ENCODE results near the gene RGS14.
"Not testable (repeated sequence)": the region's sequence is repeated elsewhere in the genome, so short reads cannot be mapped to it uniquely, and the experiment has no call there.

Gene RGS14

DNA sequence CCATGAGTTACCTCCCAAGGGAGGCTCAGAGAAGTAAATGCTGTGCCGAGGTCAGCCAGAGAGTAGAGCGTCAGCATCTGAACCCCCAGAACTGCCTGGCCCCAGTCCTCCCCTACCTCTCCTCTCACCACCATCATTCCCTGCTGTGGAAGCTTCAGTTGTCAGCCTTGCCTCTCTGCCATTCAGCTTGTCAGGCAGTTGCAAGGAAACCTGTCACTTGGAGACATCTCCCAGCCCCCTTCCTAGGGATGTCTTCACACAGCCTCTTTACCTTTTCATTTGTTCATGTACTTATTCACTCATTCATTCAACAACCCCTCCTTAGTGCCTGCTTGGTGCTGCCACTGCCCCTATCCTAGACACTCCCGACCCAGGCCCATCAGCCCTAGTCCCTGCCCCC, 2.1 kb downstream of the RGS14 start:
- no peak overlapping the region for H3K4me3 ChIP-seq (ENCODE audit: low read depth, low read length)
- no peak for DNase-seq (ENCODE audit: low read depth)
- in situ Hi-C loops (cut with HindIII; ENCODE audit: low sequenced_read_pairs) = loop anchor here (5.0 kb wide), 2 partner anchors 38 to 82 kb away; no protein-coding TSS in a partner anchor
- TF ChIP-seq, protein P1, sequence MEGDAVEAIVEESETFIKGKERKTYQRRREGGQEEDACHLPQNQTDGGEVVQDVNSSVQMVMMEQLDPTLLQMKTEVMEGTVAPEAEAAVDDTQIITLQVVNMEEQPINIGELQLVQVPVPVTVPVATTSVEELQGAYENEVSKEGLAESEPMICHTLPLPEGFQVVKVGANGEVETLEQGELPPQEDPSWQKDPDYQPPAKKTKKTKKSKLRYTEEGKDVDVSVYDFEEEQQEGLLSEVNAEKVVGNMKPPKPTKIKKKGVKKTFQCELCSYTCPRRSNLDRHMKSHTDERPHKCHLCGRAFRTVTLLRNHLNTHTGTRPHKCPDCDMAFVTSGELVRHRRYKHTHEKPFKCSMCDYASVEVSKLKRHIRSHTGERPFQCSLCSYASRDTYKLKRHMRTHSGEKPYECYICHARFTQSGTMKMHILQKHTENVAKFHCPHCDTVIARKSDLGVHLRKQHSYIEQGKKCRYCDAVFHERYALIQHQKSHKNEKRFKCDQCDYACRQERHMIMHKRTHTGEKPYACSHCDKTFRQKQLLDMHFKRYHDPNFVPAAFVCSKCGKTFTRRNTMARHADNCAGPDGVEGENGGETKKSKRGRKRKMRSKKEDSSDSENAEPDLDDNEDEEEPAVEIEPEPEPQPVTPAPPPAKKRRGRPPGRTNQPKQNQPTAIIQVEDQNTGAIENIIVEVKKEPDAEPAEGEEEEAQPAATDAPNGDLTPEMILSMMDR (IDR thresholded peaks at IDR 0.05; ENCODE audit: low read depth, low read length, missing control alignments) = no peak

DNA sequence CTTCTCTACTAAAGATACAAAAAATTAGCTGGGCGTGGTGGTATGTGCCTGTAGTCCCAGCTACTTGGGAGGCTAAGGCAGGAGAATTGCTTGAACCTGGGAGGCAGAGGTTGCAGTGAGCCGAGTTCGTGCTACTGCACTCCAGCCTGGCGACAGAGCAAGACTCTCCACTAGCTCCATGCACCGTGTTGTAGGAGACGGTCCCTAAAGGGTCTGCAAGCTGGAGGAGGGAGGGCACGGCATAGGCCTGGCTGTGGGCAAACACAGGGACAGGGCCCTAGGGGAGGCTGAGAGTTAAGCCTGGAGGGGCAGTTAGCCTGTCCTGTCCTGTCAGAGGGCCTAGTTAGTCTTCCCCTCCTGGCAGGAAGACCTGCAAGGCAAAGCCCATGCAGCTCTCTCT, 3.0 kb downstream of the RGS14 start:
- in situ Hi-C loops (cut with HindIII; ENCODE audit: low sequenced_read_pairs) = loop anchor here (5.0 kb wide), 2 partner anchors 38 to 82 kb away; no protein-coding TSS in a partner anchor
- DNase-seq (ENCODE audit: low read depth); H3K4me3 ChIP-seq (ENCODE audit: low read depth, low read length): not testable (repeated sequence)

DNA sequence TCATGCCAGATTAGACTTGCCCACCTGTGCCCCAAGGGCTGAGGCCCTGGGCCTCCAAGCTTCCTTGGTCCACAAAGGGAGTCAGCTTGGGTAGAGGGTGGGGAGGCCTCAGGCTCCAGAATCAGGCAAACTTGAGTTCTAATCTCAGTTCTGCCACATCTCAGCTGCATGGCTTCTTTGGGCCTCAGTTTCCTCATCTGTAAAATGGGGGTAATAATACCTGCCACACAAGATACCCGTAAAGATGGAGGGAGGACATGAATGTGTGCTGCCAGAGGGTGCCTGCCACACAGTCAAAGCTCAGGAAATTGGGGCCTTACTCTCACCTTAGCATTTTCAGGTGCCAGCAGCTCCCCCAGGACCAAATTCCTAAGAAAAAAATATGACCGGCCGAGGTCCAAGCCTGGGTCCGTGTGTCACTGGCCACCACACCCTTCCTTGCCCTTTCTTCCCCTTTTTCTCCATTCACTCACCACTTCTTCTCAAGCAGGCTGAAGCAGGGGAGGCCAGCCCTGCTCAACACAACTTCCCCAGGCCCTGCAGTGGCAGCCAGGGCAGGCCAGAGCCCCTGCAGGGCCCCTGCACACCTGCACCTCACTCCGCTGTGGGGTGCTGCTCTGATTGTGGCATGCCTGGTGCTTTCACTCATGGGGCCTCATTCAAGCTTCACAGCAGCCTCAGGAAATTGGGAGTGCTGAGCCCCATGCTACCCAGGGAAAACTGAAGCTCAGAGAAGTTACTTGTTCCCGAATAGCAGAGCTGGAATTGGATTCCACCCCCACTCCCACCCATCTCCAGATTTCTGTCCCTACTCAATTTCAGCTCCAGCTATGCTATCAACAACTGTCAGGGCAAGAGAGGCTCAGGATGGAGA, 3.9 kb downstream of the RGS14 start:
- in situ Hi-C loops (cut with HindIII; ENCODE audit: low sequenced_read_pairs) = loop anchor here (5.0 kb wide), 2 partner anchors 39 to 81 kb away; no protein-coding TSS in a partner anchor
- no peak for DNase-seq (ENCODE audit: low read depth)
- TF ChIP-seq, protein P1 (IDR thresholded peaks at IDR 0.05; ENCODE audit: low read depth, low read length, missing control alignments) = no peak
- no peak overlapping the region for H3K4me3 ChIP-seq (ENCODE audit: low read depth, low read length)

DNA sequence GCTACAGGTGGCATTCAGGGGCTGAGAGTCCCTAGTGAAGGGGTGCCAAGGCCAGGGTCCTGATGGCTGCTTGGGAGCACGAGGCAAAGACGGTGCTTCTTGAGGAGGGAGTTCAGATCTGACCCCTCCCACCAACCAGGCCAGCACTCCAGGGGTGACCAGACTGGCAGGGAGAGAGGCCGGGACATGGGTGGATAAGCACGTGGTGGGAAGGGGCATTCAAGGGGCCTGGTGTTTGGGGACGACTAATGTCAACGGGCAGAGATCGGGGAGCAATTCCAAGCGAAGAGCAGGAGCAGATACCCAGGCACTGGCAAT, 4.5 kb downstream of the RGS14 start:
- DNase-seq (ENCODE audit: low read depth) = no peak
- H3K4me3 ChIP-seq (ENCODE audit: low read depth, low read length) = no peak overlapping the region
- in situ Hi-C loops (cut with HindIII; ENCODE audit: low sequenced_read_pairs) = loop anchor here (5.0 kb wide), 2 partner anchors 40 to 80 kb away; no protein-coding TSS in a partner anchor
- TF ChIP-seq, protein P1 (IDR thresholded peaks at IDR 0.05; ENCODE audit: low read depth, low read length, missing control alignments) = no peak

DNA sequence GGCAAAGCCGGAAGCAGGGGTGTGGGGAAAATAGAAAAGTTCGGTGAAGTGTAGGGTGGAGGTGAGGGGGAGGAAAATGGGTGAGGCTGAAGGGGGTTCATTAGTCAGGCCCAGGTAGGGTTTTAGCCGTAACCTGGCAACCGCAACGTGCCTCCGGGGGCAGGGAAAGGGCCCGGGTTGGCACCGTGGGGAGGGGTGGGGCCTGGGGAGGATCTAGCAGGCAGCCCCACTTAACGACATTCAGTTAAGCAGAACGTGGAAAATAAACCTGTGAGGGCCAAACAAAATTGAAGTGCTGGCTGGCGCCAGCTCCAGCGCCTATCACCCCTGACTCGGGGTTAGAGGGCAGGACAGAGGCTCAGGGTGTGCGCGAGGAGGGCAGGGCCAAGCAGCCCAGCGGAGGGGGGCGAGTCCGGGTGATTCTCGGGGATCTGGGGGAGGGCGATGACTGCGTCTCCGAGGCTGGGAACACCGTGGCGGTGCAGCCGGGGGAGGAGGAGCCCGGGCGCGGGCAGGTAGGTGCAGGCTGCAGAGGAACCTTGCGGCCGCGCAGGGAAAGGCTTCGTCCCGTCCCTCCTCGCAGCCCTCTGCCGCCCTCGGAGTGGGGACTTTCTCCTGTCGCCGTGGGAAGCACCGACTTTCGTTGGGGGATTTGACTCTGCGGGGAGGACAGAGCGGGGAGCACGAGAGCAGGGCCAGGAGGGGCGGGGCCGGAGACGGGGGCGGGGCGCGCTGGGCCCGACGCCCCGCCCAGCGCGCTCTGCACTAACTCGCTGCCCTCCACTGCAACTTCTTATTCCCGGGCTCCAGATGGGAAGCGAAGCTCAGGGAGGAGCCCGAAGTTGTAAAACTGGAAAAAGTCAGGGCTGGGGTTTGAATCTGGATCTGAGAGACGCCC, 5.1 kb downstream of the RGS14 start:
- in situ Hi-C loops (cut with HindIII; ENCODE audit: low sequenced_read_pairs) = loop anchor here (5.0 kb wide), 2 partner anchors 41 to 79 kb away; no protein-coding TSS in a partner anchor
- TF ChIP-seq, protein P1 (IDR thresholded peaks at IDR 0.05; ENCODE audit: low read depth, low read length, missing control alignments) = peak; percentile 1
- DNase-seq (ENCODE audit: low read depth) = no peak
- H3K4me3 ChIP-seq (ENCODE audit: low read depth, low read length) = peak overlapping the region; percentile 36

DNA sequence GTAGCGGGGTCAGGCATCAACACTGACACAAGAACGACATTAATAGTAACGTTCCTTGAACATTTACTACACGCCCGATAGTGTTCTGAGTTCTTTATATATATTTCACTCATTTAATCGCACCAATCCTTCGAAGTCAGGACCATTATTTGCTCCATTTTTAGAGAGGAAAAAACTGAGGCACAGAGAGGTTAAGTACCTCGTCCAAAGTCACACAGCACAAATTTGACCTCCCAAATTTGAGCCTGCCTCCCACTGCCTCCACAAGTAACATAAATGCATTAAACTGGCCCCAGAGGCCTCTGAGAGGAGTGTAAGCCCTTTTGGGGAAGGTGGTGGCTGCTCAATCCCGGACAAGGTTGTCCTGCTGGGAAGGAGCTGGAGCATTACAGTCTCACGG, 5.8 kb downstream of the RGS14 start:
- in situ Hi-C loops (cut with HindIII; ENCODE audit: low sequenced_read_pairs) = loop anchor here (5.0 kb wide), 2 partner anchors 41 to 79 kb away; no protein-coding TSS in a partner anchor
- DNase-seq (ENCODE audit: low read depth) = no peak
- TF ChIP-seq, protein P1 (IDR thresholded peaks at IDR 0.05; ENCODE audit: low read depth, low read length, missing control alignments) = no peak
- H3K4me3 ChIP-seq (ENCODE audit: low read depth, low read length) = peak overlapping the region; percentile 36
